Neuron (in vitro differentiated cells): Measurements from ENCODE around the gene CGB2.
"Not testable (repeated sequence)": the region's sequence is repeated elsewhere in the genome, so short reads cannot be mapped to it uniquely, and the experiment has no call there.

ENCODE experiments used
- H2AFZ ChIP-seq: one replicate; pipeline ENCODE4 v1.6.1; 2013; ENCODE audit warnings: low read depth, mild to moderate bottlenecking, inconsistent platforms, low read length, moderate library complexity
- H3K27me3 ChIP-seq: one replicate; pipeline ENCODE4 v1.6.1; 2013; ENCODE audit warnings: low read length; ENCODE audit not compliant: insufficient read depth
- H3K36me3 ChIP-seq: one replicate; pipeline ENCODE4 v1.6.1; 2013; ENCODE audit warnings: low read length; ENCODE audit not compliant: insufficient read depth
- H3K4me1 ChIP-seq: one replicate; pipeline ENCODE4 v1.6.1; 2013; ENCODE audit warnings: low read length; ENCODE audit not compliant: insufficient read depth
- H3K4me3 ChIP-seq: 2 replicates; pipeline ENCODE4 v1.5.1; 2013; ENCODE audit warnings: mild to moderate bottlenecking, low read length, moderate library complexity
- H3K9me3 ChIP-seq: one replicate; pipeline ENCODE4 v1.6.1; 2013; ENCODE audit warnings: low read length

The CGB2 gene

DNA sequence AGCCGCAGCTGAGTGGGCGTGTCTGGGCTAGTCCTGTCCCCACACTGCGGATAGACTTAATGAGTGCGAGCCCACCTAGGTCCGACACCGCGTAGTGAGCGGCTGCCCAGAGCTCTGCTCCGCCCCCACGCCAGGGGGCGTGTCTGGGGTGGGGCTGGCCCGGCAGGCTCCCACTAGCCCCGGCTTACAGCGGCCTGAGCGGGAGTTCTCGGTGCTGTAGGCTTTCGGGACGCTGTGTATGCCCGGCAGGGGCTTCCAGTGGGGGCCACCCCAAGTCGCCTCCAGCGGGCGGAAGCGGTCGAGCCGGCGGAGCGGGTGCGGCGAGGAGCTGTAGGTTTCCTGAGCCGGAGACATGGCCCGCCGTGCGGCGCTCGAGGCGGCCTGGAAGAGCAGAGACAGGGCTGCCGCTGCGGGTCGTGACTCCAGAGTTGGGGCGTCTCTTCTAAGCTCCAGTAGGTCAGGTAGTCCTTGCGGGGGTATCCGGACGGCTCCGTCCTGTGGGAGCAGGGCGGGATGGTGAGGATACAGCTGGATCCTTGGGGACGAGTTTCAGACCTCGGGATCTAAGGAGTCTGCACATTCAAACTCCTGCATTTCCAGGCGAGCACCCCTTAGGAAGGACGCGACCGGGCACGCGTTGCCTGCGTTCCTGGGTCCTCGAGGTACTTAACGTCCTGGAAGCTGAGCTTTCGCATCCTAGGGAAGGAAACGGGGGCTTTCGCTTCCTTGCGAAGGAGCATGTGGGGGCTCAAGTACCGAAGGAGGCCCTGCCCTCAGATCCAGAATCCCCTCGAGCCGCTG is 24.6 kb downstream of the CGB2 start:
- Histone ChIP-seq H3K36me3 (no peaks in the 10 kb centered on the region), H3K27me3 (peaks cover 47% of the 10 kb centered on the region), H3K4me3 (peak overlapping the region; percentile 49)

DNA sequence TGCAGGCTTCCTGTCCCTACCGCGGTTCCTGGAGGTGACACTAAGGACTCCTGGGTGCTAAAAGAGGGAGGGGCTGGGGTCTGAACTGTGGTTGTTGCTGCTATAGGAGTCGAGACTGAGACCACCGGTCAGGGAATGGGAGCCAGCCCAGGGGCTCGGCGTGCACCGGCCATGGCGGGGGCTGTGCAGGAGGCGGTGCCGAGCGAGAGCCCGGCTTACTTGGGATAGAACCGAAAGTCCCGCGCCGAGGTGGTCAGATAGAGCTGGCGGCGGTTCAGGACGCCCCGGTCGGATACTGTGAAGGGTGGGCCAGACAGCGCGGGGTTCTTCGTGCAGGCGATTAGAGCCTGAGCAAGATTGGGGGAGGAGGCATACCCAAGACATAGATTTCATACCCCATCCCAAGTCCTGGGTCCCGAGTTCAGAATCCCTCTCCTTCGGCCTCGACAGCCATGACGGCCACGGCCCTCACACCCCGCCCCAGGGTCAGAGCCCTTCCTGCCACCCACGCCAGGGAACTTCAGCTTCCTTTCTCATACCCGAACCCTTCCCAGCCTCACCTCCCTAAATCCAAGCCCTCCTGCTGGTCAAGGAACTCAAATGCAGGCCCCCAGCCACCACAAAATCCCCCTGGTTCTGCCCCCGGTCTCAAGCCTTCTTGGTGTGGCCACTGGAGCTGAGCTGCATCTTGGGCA is 25.4 kb downstream of the CGB2 start:
- H3K4me1 ChIP-seq, H3K36me3 ChIP-seq, H3K9me3 ChIP-seq: not testable (repeated sequence)
- H2AFZ ChIP-seq: peak overlapping the region; percentile 63
- peak overlapping the region; percentile 49 for H3K4me3 ChIP-seq
- peaks cover 54% of the 10 kb centered on the region for H3K27me3 ChIP-seq

More for the DNA sequence above, 24.6 kb downstream of the CGB2 start:
- Histone ChIP-seq H3K9me3 (peaks cover 3% of the 10 kb centered on the region), H2AFZ (peak overlapping the region; percentile 63), H3K4me1 (peaks cover 4% of the 10 kb centered on the region)

DNA sequence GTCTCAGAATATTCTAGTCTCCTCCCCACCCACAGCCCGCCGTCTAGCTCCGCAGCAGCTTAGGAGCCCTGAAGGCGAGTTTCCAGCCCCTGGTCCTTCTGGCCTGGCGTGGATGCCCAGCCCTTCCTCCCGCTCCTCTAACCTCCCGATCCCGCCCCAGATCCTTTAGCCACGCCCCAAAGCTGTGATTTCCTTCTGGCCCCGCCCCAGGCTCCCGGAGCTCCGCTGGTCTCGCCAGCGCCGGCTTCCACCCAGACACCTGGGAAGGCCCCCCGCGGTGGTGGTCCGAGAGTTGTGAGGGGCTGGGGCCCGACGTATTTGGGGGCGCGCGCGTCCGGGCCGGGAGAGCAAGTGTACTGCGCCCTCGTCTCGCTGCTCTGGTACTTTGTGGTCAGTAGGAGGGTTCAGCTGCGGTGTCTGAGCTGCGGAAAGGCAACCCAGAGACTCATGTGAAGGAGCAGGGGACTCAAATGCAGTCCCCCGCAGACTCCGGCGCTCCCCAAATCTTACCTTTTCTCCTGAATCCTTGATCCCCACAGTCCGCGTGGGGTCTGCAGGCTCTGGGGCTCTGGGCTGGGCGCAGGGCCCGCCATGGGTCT is 26.0 kb downstream of the CGB2 start, which contains the start of gene CGB7:
Gene CGB7, minus strand, starts transcription at position 114 of the 599 bp plus-strand sequence. CDS start 2,374 bp downstream, outside the sequence.
- peaks cover 55% of the 10 kb centered on the region for H3K27me3 ChIP-seq
- peak within 1 kb of the TSS; percentile 63 for H2AFZ ChIP-seq
- H3K36me3 ChIP-seq: no peaks in the 10 kb centered on the region
- H3K9me3 ChIP-seq: peaks cover 3% of the 10 kb centered on the region
- H3K4me1 ChIP-seq: peaks cover 4% of the 10 kb centered on the region
- peak within 1 kb of the TSS; percentile 49 for H3K4me3 ChIP-seq

DNA sequence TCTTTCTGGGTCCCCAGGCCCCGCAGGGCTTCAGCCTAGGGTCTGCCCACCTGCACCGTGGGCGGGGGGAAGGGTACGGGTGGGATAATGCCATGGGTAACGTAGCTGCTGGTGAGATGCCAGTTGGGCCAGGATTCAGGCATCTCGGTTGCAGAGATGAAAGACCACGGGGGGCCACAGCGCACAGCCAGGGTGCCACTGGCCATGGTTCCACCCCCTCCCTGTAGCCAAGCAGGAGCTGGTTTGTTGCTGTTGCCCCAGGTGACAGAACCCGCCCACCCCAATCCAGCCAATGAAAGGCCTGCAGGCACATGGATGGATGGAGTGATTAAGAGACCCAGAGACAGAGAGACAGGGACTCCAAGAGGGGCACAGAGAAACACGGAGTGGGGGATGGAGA is 26.9 kb downstream of the CGB2 start:
- Histone ChIP-seq H3K4me3 (no peak overlapping the region), H3K36me3 (no peaks in the 10 kb centered on the region), H3K4me1 (peaks cover 4% of the 10 kb centered on the region), H3K9me3 (peaks cover 3% of the 10 kb centered on the region), H3K27me3 (peaks cover 55% of the 10 kb centered on the region), H2AFZ (no peak overlapping the region)

DNA sequence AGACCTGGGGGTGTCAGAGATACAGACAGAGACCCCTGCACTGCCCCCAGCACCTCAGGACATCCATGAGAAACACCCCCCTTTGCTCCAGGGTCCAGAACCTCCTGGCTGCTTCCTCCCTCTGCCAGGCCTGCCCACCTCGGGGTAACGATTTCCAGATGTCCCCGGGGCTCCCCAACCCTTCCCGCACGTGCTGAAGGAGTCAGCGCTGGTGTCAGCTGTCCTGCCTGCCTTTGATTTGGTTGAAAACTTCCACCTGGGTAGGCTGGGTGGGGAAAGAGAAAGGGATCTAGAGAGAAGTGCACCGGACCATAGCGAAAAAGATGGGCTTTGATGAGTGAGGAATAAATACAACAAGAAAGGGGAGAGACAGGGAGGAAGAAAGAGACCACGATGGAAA is 27.4 kb downstream of the CGB2 start:
- H3K36me3 ChIP-seq: no peaks in the 10 kb centered on the region
- no peak overlapping the region for H3K4me3 ChIP-seq
- H3K27me3 ChIP-seq: peaks cover 57% of the 10 kb centered on the region
- H2AFZ ChIP-seq: no peak overlapping the region
- H3K4me1 ChIP-seq: peaks cover 4% of the 10 kb centered on the region
- H3K9me3 ChIP-seq: peaks cover 3% of the 10 kb centered on the region

DNA sequence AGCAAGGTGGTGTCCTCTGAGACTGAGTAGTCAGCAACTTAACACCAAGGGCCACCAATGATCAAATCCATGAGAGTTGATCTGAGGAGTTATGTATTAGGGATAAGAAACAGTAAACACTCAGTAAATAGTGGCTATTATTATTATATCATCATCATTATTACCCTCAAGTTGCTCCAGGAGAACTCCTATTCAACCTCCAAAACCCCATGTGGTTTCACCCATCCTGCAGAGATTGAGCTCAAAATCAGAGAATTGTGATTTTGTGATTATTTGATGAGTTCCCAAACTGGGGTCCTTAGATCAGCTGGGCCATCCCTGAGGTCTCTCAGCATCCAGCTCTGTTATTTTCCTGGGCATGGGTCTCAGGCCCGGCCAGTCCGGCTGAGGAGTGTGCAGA is 29.3 kb downstream of the CGB2 start:
- Histone ChIP-seq H3K36me3 (no peaks in the 10 kb centered on the region), H3K4me3 (no peak overlapping the region), H3K4me1 (peaks cover 14% of the 10 kb centered on the region), H3K27me3 (peaks cover 60% of the 10 kb centered on the region), H3K9me3 (no peaks in the 10 kb centered on the region), H2AFZ (no peak overlapping the region)

DNA sequence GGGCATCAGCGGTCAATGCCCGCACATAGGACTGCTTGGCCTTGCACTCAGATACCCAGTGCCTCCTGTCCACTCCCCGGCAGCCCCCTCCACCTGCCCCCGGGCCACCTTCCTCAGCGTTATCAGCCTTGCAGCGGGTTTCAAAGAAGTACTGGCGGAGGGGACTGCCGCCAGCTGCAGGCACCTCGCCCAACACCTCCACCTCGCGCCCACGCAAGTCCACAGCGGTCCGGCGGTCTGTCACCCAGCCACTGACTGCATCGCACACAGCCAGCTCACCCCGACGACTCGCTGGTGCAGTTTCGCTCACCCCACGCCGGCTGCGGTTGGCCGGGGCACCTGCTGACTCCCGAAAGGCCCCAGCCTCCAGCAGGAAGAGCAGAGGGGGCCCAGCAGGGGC is 29.8 kb downstream of the CGB2 start:
- Histone ChIP-seq H2AFZ (no peak overlapping the region), H3K36me3 (no peaks in the 10 kb centered on the region)

DNA sequence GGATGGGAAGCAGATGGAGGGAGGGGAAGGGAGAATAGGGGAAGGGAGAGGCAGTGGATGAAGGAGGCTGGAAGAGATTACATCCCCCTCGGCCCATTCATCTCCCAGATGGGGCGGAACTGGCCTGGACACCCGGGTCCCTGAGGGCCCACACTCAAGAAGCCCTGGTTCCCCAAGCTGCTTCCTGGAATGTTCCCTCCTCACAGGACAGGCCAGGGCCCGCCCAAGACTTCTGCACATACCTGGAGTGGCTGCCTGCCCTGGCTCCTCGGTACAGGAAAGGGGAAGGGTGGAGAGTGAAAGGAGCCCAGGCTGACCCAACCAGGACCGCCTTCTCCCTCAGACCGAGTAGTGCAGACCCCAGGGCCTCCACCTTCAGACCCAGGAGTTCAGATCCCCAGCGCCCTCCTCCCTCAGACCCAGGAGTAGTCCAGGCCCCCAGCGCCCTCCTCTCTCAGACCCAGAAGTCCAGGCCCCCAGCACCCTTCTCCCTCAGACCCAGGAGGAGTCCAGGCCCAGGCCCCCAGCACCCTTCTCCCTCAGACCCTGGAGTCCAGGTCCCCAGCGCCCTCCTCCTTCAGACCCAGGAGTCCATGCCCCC is 32.4 kb downstream of the CGB2 start:
- Histone ChIP-seq H3K9me3 (peaks cover under 1% of the 10 kb centered on the region), H3K36me3 (no peaks in the 10 kb centered on the region), H3K27me3 (peaks cover 41% of the 10 kb centered on the region), H3K4me3 (peak overlapping the region; percentile 7), H3K4me1 (peaks cover 10% of the 10 kb centered on the region), H2AFZ (no peak overlapping the region)

More for the DNA sequence above, 29.8 kb downstream of the CGB2 start:
- H3K4me3 ChIP-seq: no peak overlapping the region
- peaks cover 14% of the 10 kb centered on the region for H3K4me1 ChIP-seq
- no peaks in the 10 kb centered on the region for H3K9me3 ChIP-seq
- peaks cover 60% of the 10 kb centered on the region for H3K27me3 ChIP-seq

DNA sequence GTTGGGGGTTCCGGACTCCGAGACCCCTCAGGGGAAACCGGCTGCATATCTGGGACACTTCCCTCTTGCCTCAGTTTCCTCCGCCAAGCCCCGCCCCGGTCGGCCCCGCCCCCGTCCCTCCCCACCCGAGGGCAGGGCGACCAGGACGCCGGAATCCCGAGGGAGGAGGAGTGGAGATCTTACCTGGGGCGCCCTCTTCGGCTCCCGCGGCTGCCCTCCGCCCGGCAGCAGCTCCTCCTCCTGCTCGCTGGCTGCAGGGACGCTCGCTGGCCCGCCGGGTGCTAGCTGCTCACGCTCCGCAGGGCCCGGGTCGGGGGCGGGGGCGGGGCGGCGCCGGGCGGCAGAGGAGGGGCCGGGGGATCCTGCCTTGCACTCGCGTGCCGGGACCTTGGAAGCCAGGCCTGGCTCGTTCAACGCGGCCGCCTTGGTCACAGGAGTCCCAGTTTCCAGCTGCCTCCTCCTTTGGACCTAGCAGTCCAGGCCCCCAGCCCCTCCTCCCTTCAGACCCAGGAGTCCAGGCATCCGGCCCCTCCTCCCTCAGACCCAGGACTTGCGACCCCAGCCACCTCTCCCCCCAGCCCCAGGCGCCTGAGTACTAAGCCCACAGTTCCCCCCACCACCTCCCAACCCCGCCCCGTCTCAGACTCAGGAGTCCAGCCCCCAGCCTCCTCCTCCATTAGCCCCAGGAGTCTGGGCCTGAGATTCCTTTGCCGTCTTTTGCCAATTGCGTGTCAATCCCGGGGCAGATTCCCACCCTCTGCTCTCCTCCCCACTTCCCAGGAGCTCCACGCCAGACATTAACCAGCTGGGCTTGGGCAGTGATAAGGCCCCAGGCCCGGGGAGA is 33.3 kb downstream of the CGB2 start, which contains the start of gene NTF4:
Gene NTF4, minus strand, starts transcription at position 51 of the 844 bp plus-strand sequence. CDS start 2,821 bp downstream, outside the sequence.
- Histone ChIP-seq H3K4me3 (peak within 1 kb of the TSS; percentile 29), H3K36me3 (no peaks in the 10 kb centered on the region), H2AFZ (peak within 1 kb of the TSS; percentile 7), H3K27me3 (peaks cover 42% of the 10 kb centered on the region), H3K4me1 (peaks cover 10% of the 10 kb centered on the region), H3K9me3 (peaks cover 8% of the 10 kb centered on the region)

DNA sequence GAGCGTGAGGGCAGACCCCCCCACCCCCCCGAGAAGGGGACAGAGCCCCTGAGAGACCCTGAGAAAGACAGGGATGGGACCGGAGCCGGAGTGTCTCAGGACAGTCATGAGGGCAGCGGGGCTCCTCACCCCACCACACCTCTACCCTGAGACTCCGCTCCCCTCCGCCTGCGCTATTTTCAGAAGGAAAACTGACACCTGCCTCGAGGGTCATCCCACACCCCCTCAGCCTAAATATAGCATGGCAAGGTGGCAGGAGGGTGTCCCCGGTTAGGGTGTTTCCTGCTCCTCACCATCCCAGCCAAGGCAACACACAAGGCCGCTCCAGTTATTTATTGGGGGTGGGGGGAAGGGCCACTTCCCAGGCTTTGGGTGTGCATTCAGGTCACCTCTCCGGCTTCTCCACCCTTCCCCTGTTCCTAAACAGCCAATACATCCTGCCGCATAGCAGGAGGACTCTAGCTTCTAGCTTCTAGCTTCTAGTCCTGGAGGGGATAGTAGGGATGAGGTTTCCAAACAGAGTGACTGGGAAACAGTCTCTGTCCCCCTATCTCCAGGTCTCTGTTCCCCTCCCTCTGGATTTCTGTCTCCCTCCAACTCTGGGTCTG is 34.3 kb downstream of the CGB2 start:
- no peak overlapping the region for H3K4me3 ChIP-seq
- H3K27me3 ChIP-seq: peaks cover 50% of the 10 kb centered on the region
- H3K36me3 ChIP-seq: no peaks in the 10 kb centered on the region
- peaks cover 18% of the 10 kb centered on the region for H3K9me3 ChIP-seq
- no peak overlapping the region for H2AFZ ChIP-seq
- H3K4me1 ChIP-seq: peaks cover 10% of the 10 kb centered on the region

DNA sequence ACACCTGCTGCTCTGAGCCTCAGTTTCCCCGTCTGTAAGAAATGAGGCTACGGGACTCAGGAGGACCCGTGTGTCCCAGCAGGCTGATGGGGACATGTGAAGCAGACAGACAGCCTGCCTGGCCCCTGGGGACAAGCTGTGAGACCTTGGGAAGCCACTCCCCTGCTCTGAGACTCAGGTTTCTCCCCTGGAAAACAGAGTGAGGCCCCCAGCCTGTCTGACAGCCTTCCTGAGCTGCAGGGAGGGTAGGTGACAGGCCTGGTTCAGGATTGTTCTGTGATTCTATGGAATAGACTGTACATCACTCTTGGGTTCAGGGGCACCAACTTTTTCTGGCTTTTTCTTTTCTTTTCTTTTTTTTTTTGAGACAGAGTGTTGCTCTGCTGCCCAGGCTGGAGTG is 35.9 kb downstream of the CGB2 start:
- no peak overlapping the region for H3K4me3 ChIP-seq
- H3K9me3 ChIP-seq: peaks cover 19% of the 10 kb centered on the region
- peaks cover 55% of the 10 kb centered on the region for H3K27me3 ChIP-seq
- peaks cover 10% of the 10 kb centered on the region for H3K4me1 ChIP-seq
- no peak overlapping the region for H2AFZ ChIP-seq
- no peaks in the 10 kb centered on the region for H3K36me3 ChIP-seq

DNA sequence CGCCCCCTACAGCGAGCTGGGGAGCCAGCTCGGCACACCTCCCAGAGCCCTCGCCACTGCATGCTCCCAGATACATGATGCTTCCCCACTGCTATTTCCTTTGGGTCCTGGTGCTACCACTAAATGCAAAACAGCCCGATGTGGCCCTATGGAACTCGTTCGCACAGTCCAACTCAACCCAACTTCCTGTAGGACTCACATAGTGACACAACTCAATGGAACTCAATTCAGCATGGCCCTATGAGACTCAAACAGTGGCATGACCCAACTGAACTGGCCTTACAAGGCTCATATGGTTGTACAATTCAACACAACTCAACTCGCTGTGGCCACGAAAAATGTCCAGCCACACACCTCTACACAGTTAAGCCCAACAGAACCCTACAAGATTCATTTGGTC is 37.3 kb downstream of the CGB2 start:
- no peaks in the 10 kb centered on the region for H3K36me3 ChIP-seq
- peaks cover 67% of the 10 kb centered on the region for H3K27me3 ChIP-seq

More for the DNA sequence above, 37.3 kb downstream of the CGB2 start:
- no peak overlapping the region for H3K4me3 ChIP-seq
- H3K4me1 ChIP-seq: peaks cover 10% of the 10 kb centered on the region
- H2AFZ ChIP-seq: no peak overlapping the region
- H3K9me3 ChIP-seq: peaks cover 19% of the 10 kb centered on the region
